ENCODE data around the gene ARHGAP42.
"Not testable (repeated sequence)": the region's sequence is repeated elsewhere in the genome, so short reads cannot be mapped to it uniquely, and the experiment has no call there.

The ARHGAP42 gene

GRCh38 chr11:100978939-100979338 is 291.9 kb downstream of the ARHGAP42 start:
- no peak for DNase-seq

- no peak for DNase-seq
Measured at GRCh38 chr11:100980156-100980555, 293.1 kb downstream of the ARHGAP42 start.

GRCh38 chr11:100981196-100981824 is 294.2 kb downstream of the ARHGAP42 start:
- DNase-seq, result no peak

GRCh38 chr11:100984668-100985067 is 297.6 kb downstream of the ARHGAP42 start:
- DNase-seq, result no peak

GRCh38 chr11:100990931-100991330 is 303.8 kb downstream of the ARHGAP42 start:
- DNase-seq, result no peak

GRCh38 chr11:100991541-100991940 is 304.5 kb downstream of the ARHGAP42 start:
- DNase-seq, result no peak

GRCh38 chr11:100994966-100995365 is 307.9 kb downstream of the ARHGAP42 start:
- no peak for DNase-seq

GRCh38 chr11:100999756-101000155 is 312.7 kb downstream of the ARHGAP42 start:
- DNase-seq, result no peak

GRCh38 chr11:101003468-101003867 is 316.4 kb downstream of the ARHGAP42 start:
- DNase-seq, result no peak

- no peak for DNase-seq
Measured at GRCh38 chr11:101008961-101009689, 322.0 kb downstream of the ARHGAP42 start.

- no peak for DNase-seq
Measured at GRCh38 chr11:101009690-101010055, 322.6 kb downstream of the ARHGAP42 start.

GRCh38 chr11:101010899-101011298 is 323.8 kb downstream of the ARHGAP42 start:
- no peak for DNase-seq

GRCh38 chr11:101011881-101012280 is 324.8 kb downstream of the ARHGAP42 start:
- DNase-seq, result no peak

GRCh38 chr11:101013702-101014101 is 326.6 kb downstream of the ARHGAP42 start:
- DNase-seq, result not testable (repeated sequence)

- no peak for DNase-seq
Measured at GRCh38 chr11:101014600-101015285, 327.7 kb downstream of the ARHGAP42 start.

GRCh38 chr11:101019870-101020269 is 332.8 kb downstream of the ARHGAP42 start:
- no peak for DNase-seq

GRCh38 chr11:101022256-101022655 is 335.2 kb downstream of the ARHGAP42 start:
- DNase-seq, result no peak

- DNase-seq, result no peak
Measured at GRCh38 chr11:101028644-101029043, 341.6 kb downstream of the ARHGAP42 start.

- DNase-seq, result no peak
Measured at GRCh38 chr11:101030015-101030414, 342.9 kb downstream of the ARHGAP42 start.

GRCh38 chr11:101030692-101031091 is 343.6 kb downstream of the ARHGAP42 start:
- no peak for DNase-seq

- no peak for DNase-seq
Measured at GRCh38 chr11:101031713-101032112, 344.6 kb downstream of the ARHGAP42 start.

GRCh38 chr11:101032991-101033390 is 345.9 kb downstream of the ARHGAP42 start:
- no peak for DNase-seq

GRCh38 chr11:101034076-101034475 is 347.0 kb downstream of the ARHGAP42 start:
- no peak for DNase-seq

GRCh38 chr11:101035872-101036271 is 348.8 kb downstream of the ARHGAP42 start:
- no peak for DNase-seq

All from stimulated activated CD4-positive, alpha-beta T cell treated with anti-CD3 and anti-CD28 coated beads, Interleukin-2, amount 100 ng/mL, for 48 hours (primary cell).